K562 (cell line): ENCODE measurements around the gene ZNF26. TPM values are rescaled to one million over a fixed set of nuclear protein-coding genes. Genes with fewer than 3 reads are reported as not detected.

Experiments
- ARID4B ChIP-seq: sonication (generic); formaldehyde crosslinking; IDR thresholded peaks from 2 replicates; pipeline ENCODE4 v1.8.0; 2022; ENCODE audit warnings: mild to moderate bottlenecking, missing genetic modification reagents
- BCLAF1 ChIP-seq, 2 experiments: fragments of 450-650 bp in 1 of 2; IDR thresholded peaks; 2 replicates each; pipeline ENCODE4 v1.6.1; 2011 to 2017; ENCODE audit warnings: low read depth in 2 of 2, antibody characterized with exemption in 1 of 2, borderline replicate concordance in 1 of 2, low read length in 1 of 2, mild to moderate bottlenecking in 1 of 2, mixed read lengths in 1 of 2; ENCODE audit not compliant: control insufficient read depth in 1 of 2
- EGR1 ChIP-seq: fragments of 450-650 bp; conservative IDR thresholded peaks from 2 replicates; pipeline ENCODE4 v1.6.1; 2017; ENCODE audit warnings: mild to moderate bottlenecking
- HNRNPLL ChIP-seq: fragments of 200-400 bp; formaldehyde crosslinking; IDR thresholded peaks from 2 replicates; pipeline ENCODE4 v1.6.1; 2017; ENCODE audit warnings: low read length, low read depth, mild to moderate bottlenecking; ENCODE audit not compliant: poor library complexity, severe bottlenecking
- PYGO2 ChIP-seq: fragments of 450-650 bp; IDR thresholded peaks from 2 replicates; pipeline ENCODE4 v1.6.1; 2016; ENCODE audit warnings: mild to moderate bottlenecking, missing genetic modification characterization, moderate library complexity, missing compliant biosample characterization
- RCOR1 ChIP-seq, 2 experiments: IDR thresholded peaks; 2 replicates each; pipeline ENCODE4 v1.6.1; 2012; ENCODE audit warnings: low read depth in 2 of 2, low read length in 2 of 2, borderline replicate concordance in 1 of 2, improper control_type of control experiment in 1 of 2
- RFX1 ChIP-seq: fragments of 450-650 bp; IDR thresholded peaks from 2 replicates; pipeline ENCODE4 v1.6.1; 2016; ENCODE audit warnings: mild to moderate bottlenecking, moderate library complexity
- ZNF696 ChIP-seq: fragments of 250-450 bp; sonication (Bioruptor Pico); conservative IDR thresholded peaks from 2 replicates; pipeline ENCODE4 v1.4.0; 2020; ENCODE audit warnings: mild to moderate bottlenecking, moderate library complexity
- polyA plus RNA-seq, 8 experiments: library from polyadenylated mRNA; depleted of rRNA in 4 of 8; stranded (reverse) in 5 of 8; unstranded in 3 of 8; fragments of >200 nt; fragmentation: Nextera tagmentation in 2 of 8; fragmentation: Illumina TruSeq in 1 of 8; extraction: Ambion mirVana in 2 of 8; extraction: Trizol in 1 of 8; gene quantifications; 2 replicates each; pipeline versions ENCODE4 v1.2.1 to v1.2.3, GENCODE V29; 2011 to 2014; ENCODE audit warnings: inconsistent platforms in 1 of 8, missing spikeins in 1 of 8
- total RNA-seq, 7 experiments: library from RNA; depleted of rRNA in 6 of 7; stranded (reverse); fragments of >200 nt in 6 of 7; fragmentation: Illumina TruSeq in 2 of 7; extraction: Trizol in 2 of 7; gene quantifications; 2 replicates each; pipeline versions ENCODE4 v1.2.1 to v1.2.3, GENCODE V29; 2011 to 2021; ENCODE audit warnings: low replicate concordance in 1 of 7

The ZNF26 gene
- total and polyA plus RNA-seq, 9 of the 15 experiments (the other 6 are each of a cell fraction or from before 2014, with no cell fraction given), result 1.2 to 14.1 (median 8.0) TPM

- TF ChIP-seq ARID4B (CRISPR knock-in tag) (no peak), RCOR1 (IDR thresholded peaks at IDR 0.05; ENCODE audit: borderline replicate concordance in 1 of 2, low read depth in 2 of 2, low read length in 2 of 2) (no peak), RFX1 (no peak), HNRNPLL (no peak), BCLAF1 (IDR thresholded peaks at IDR 0.05; ENCODE audit: borderline replicate concordance in 1 of 2, control insufficient read depth in 1 of 2, low read depth in 2 of 2, low read length in 1 of 2) (no peak), EGR1 (no peak), ZNF696 (CRISPR knock-in tag) (no peak), PYGO2 (no peak)
These were observed 77.4 kb downstream of the ZNF26 start (continued) for GRCh38 chr12:133063556-133063955.
